ENCODE results near the gene MKX.

- no peak for TF ChIP-seq CTCF (IDR thresholded peaks at IDR 0.05)
- no peak for TF ChIP-seq POLR2A (IDR thresholded peaks at IDR 0.05)
Observed at GRCh38 chr10:27678166-27678565, 67.5 kb downstream of the MKX start.
